ENCODE data around the gene UTP3.
"Not testable (repeated sequence)": the region's sequence is repeated elsewhere in the genome, so short reads cannot be mapped to it uniquely, and the experiment has no call there.

UTP3 gene

GRCh38 chr4:70660106-70660505 is 28.2 kb upstream of the UTP3 start:
- TF ChIP-seq, protein P1, sequence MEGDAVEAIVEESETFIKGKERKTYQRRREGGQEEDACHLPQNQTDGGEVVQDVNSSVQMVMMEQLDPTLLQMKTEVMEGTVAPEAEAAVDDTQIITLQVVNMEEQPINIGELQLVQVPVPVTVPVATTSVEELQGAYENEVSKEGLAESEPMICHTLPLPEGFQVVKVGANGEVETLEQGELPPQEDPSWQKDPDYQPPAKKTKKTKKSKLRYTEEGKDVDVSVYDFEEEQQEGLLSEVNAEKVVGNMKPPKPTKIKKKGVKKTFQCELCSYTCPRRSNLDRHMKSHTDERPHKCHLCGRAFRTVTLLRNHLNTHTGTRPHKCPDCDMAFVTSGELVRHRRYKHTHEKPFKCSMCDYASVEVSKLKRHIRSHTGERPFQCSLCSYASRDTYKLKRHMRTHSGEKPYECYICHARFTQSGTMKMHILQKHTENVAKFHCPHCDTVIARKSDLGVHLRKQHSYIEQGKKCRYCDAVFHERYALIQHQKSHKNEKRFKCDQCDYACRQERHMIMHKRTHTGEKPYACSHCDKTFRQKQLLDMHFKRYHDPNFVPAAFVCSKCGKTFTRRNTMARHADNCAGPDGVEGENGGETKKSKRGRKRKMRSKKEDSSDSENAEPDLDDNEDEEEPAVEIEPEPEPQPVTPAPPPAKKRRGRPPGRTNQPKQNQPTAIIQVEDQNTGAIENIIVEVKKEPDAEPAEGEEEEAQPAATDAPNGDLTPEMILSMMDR (IDR thresholded peaks at IDR 0.05; ENCODE audit: low read depth, low read length), result no peak
- DNase-seq (ENCODE audit: extremely low read depth, low read depth), result no peak

DNA sequence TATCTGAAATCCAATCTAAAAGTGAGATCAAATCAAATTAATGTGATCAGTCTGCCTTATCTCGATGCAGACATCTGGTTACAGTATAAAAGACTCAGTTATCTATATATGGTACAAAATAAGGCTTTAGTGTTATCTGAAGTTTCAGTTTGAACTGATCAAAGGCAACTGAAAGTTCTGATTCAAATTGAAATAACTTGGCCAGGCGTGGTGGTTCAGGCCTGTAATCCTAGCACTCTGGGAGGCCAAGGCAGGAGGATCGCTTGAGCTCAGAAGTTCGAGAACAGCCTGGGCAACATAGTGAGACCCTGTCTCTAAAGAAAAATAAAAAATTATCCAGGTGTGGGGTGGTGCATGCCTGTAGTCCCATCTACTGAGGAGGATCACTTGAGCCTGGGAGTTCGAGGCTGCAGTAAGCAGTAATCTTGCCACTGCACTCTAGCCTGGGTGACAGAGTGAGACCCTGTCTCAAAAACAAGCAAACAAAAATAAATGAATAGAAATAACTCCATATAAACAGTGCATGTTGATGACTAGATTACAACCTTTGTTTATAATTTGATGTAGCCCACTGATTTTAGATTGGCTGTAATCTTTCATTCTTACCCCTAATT is 26.9 kb upstream of the UTP3 start:
- not testable (repeated sequence) for DNase-seq (ENCODE audit: extremely low read depth, low read depth)

GRCh38 chr4:70666369-70666768 is 22.0 kb upstream of the UTP3 start, which contains the start of gene JCHAIN:
Gene JCHAIN (minus strand): TSS chr4:70666508. CDS start chr4:70666490, 18 bp downstream.
- TF ChIP-seq, protein P1 (IDR thresholded peaks at IDR 0.05; ENCODE audit: low read depth, low read length), result no peak
- DNase-seq (ENCODE audit: extremely low read depth, low read depth), result no peak

GRCh38 chr4:70667740-70668535 is 20.4 kb upstream of the UTP3 start:
- DNase-seq (ENCODE audit: extremely low read depth, low read depth), result no peak
- TF ChIP-seq, protein P1 (IDR thresholded peaks at IDR 0.05; ENCODE audit: low read depth, low read length), result no peak

GRCh38 chr4:70670332-70671014 is 17.9 kb upstream of the UTP3 start:
- no peak for DNase-seq (ENCODE audit: extremely low read depth, low read depth)
- TF ChIP-seq, protein P1 (IDR thresholded peaks at IDR 0.05; ENCODE audit: low read depth, low read length), result no peak

DNA sequence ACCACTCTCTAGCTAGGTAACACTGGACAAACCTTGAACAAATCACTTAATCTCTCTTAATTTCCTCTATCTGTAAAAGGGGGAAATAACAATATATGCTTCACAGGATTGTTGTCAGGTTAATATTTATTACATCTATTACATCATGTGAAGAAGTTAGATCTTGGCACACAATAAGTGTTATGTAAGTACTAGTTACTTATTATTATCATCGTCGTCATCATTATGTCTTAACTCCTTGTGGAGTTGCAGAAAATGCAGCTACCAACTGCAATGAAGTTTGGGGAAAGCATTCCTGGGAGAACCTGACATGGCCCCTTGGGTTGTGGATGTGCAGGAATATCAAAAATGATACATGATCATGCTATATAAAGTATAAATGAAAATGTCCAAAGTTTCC is 17.2 kb upstream of the UTP3 start:
- TF ChIP-seq, protein P1 (IDR thresholded peaks at IDR 0.05; ENCODE audit: low read depth, low read length), result no peak
- no peak for DNase-seq (ENCODE audit: extremely low read depth, low read depth)

- TF ChIP-seq, protein P1 (IDR thresholded peaks at IDR 0.05; ENCODE audit: low read depth, low read length), result no peak
- DNase-seq (ENCODE audit: extremely low read depth, low read depth), result no peak
These were observed 14.1 kb upstream of the UTP3 start for GRCh38 chr4:70674191-70674590.

Data from AG09319 (cell line).